Thyroid gland (tissue), 4 donors: ENCODE results near the gene GGNBP2.

Source experiments
- CTCF ChIP-seq, 6 experiments: fragments of 200-600 bp in 3 of 6; fragments of 450-650 bp in 3 of 6; sonication (generic) in 3 of 6; IDR thresholded peaks; one replicate each; pipeline ENCODE4 v1.5.1; 2016 to 2019; ENCODE audit warnings: antibody characterized with exemption in 6 of 6, mild to moderate bottlenecking in 2 of 6, inconsistent platforms in 1 of 6, moderate library complexity in 1 of 6
- POLR2A ChIP-seq, 2 donors: fragments of 450-650 bp; IDR thresholded peaks; one replicate each; pipeline ENCODE4 v1.6.1; 2017; ENCODE audit warnings: antibody characterized with exemption in 2 of 2, mild to moderate bottlenecking in 2 of 2, moderate library complexity in 1 of 2

- TF ChIP-seq CTCF (IDR thresholded peaks at IDR 0.05) (no peak), POLR2A (IDR thresholded peaks at IDR 0.05) (no peak)
These were observed 32.1 kb upstream of the GGNBP2 start for GRCh38 chr17:36512641-36513040.
